Stimulated activated CD8-positive, alpha-beta memory T cell treated with anti-CD3 and anti-CD28 coated beads, Interleukin-7, amount 100 ng/mL, for 24 hours (primary cell): ENCODE measurements around the gene ZNF37A.
"Not testable (repeated sequence)": the region's sequence is repeated elsewhere in the genome, so short reads cannot be mapped to it uniquely, and the experiment has no call there.

Experiments
- DNase-seq: peaks from one replicate; pipeline ENCODE4 v3.0.0-alpha.2; 2020; ENCODE audit warnings: low read depth

The ZNF37A gene

GRCh38 chr10:38150891-38151463 lies 56.8 kb downstream of the ZNF37A start:
- not testable (repeated sequence) for DNase-seq

DNA sequence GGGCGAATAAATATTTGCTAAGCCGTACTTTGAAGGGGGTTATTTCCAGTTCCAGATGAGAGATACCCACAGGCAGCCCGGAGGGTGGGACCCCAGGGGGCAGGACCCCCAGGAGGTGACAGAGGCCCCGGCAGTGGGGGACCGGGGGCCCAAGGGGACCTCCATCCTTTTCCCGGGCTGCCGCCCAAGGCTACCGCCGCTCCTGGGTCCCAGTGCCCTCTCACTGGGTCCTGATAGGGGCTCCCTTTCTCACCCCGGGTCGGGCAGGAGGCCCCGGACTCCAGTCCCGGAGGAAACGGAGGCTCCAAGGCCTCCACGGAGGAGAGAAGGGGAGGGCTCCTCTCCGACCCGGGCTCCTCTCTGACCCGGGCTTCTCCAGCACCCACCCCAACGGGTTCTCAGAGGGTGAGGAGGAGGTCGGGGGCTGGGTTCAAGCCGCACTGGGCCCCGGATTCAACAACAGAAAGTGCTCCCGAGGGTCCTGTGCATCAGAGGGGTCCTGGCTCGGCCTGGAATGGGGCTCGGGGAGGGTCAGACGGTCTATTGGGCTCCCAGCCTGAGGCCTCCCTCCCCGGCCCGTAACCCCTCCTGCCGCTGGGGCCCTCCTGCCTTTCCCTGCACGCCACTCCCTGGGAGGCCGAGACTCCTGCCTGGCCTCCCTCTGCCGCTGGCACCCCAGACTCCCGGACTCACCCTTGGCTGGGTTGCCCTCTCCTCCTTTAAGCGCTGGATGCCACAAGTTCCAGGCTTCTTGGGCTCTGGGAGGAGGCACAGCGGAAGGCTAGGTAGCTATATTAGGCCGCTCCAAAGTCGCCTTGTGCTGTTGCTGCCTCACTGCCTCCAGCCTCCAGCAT lies 62.5 kb downstream of the ZNF37A start:
- DNase-seq = no peak

GRCh38 chr10:38157270-38157685 lies 63.1 kb downstream of the ZNF37A start:
- no peak for DNase-seq

GRCh38 chr10:38159004-38159403 lies 64.9 kb downstream of the ZNF37A start:
- DNase-seq = no peak

- no peak for DNase-seq
Measured at GRCh38 chr10:38163617-38164016, 69.5 kb downstream of the ZNF37A start.

DNA sequence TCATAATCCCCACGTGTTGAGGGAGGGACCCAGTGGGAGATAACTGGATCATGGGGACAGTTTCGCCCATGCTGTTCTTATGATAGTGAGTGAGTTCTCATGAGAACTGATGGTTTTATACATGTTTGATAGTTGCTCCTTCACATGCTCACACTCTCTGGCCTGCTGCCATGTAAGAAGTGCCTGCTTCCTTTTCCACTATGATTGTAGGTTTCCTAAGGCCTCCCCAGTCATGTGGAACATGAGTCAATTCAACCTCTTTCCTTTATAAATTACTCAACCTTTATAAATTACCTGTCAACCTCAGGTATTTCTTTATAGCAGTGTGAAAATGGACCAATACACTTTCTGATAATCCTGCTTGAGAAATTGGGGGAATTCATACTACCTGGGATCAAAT lies 80.2 kb downstream of the ZNF37A start:
- DNase-seq = no peak

GRCh38 chr10:38184477-38184876 lies 90.3 kb downstream of the ZNF37A start:
- no peak for DNase-seq
